Measurements from ENCODE around the gene TMEM236. TPM values are rescaled to one million over a fixed set of nuclear protein-coding genes. Genes with fewer than 3 reads are reported as not detected.

The TMEM236 gene
- total and polyA plus RNA-seq, 9 of the 15 experiments (the other 6 are each of a cell fraction or from before 2014, with no cell fraction given) = 0.04 to 0.13 (median 0.04) TPM; not detected in 4

DNA sequence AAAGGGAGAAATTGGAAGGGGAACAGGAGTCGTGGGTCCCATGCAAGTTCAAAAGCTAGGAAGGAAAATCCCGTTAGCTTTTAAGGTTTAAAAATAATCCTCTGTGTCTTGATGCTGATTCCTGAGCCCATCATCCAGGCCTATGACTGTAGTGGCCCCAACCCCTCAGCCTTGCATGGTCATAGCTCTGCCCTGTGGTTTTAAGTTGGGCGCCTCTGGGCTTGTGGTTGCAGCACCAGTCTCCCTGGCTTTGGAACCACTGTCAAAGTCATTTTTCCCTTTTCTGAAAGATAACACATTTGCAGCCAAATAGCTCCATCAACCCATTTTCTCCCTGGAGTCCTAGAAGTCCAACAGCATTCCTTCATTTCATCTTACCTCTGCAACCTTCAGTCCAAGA is 13.6 kb downstream of the TMEM236 start:
- ChIA-PET POLR2A (interaction anchor here (0.7 kb wide), 1 partner anchor 60 kb away, joined by 3 read pairs; no protein-coding TSS in a partner anchor), CTCF (ENCODE audit: low intra/inter-chr PET ratio) (no interaction called here)
- WGBS (ENCODE audit: insufficient coverage, low coverage, missing lambda C conversion rate) = 4% methylated on average over 2 of the region's 3 CpGs
- DNase-seq (ENCODE audit: extremely low read depth in 1 of 4, low spot score in 3 of 4) (no peak), ATAC-seq (no peak), FAIRE-seq (no peak)
- TF ChIP-seq MCM5 (IDR thresholded peaks at IDR 0.05; ENCODE audit: low read depth) = no peak
- TF ChIP-seq HSF4 (CRISPR knock-in tag; IDR thresholded peaks at IDR 0.05; ENCODE audit: borderline replicate concordance) = no peak
- Histone ChIP-seq H2AFZ (ENCODE audit: low read depth, low read length) (no peak overlapping the region), H3K9me3 (replicated peaks; ENCODE audit: control insufficient read depth, insufficient read depth, low read depth, low read length) (no peaks in the 10 kb centered on the region), H3K4me2 (ENCODE audit: insufficient read depth, low read length) (no peak overlapping the region), H3K9ac (ENCODE audit: insufficient read depth in 1 of 2, low read depth in 2 of 2, low read length in 2 of 2) (no peak overlapping the region), H3K36me3 (ENCODE audit: control insufficient read depth, insufficient read depth, low read length) (no peaks in the 10 kb centered on the region), H3K27ac (ENCODE audit: extremely low read depth, low read depth, low read length) (no peak overlapping the region), H3K4me1 (replicated peaks in 1 of 2; ENCODE audit: control insufficient read depth in 2 of 2, insufficient read depth in 2 of 2, low read length in 2 of 2) (no peaks in the 10 kb centered on the region), H3K79me2 (ENCODE audit: control insufficient read depth, insufficient read depth, low read length) (no peaks in the 10 kb centered on the region), H3K9me1 (ENCODE audit: control insufficient read depth, insufficient read depth, low read length) (no peaks in the 10 kb centered on the region), H3K4me3 (no peak overlapping the region), H4K20me1 (replicated peaks; ENCODE audit: control insufficient read depth, insufficient read depth, low read length) (no peaks in the 10 kb centered on the region), H3K27me3 (ENCODE audit: control insufficient read depth in 2 of 2, insufficient read depth in 2 of 2, low read length in 2 of 2) (peaks cover 5 to 8% of the 10 kb centered on the region in 2 experiments; a peak in 4 of 5 replicates)
- in situ Hi-C loops (cut with MboI) (no loop called here), intact Hi-C loops (cut with micrococcal nuclease) (no loop called here)
- no TSS peak for BruUV-seq (replicated peaks)

GRCh38 chr10:17766731-17767130 is 14.7 kb downstream of the TMEM236 start:
- Histone ChIP-seq H3K27me3 (ENCODE audit: control insufficient read depth in 2 of 2, insufficient read depth in 2 of 2, low read length in 2 of 2) (peaks cover 5 to 8% of the 10 kb centered on the region in 2 experiments; a peak in 4 of 5 replicates), H3K4me1 (replicated peaks in 1 of 2; ENCODE audit: control insufficient read depth in 2 of 2, insufficient read depth in 2 of 2, low read length in 2 of 2) (no peaks in the 10 kb centered on the region), H3K36me3 (ENCODE audit: control insufficient read depth, insufficient read depth, low read length) (no peaks in the 10 kb centered on the region), H3K4me2 (ENCODE audit: insufficient read depth, low read length) (no peak overlapping the region), H3K9ac (ENCODE audit: insufficient read depth in 1 of 2, low read depth in 2 of 2, low read length in 2 of 2) (no peak overlapping the region), H2AFZ (ENCODE audit: low read depth, low read length) (no peak overlapping the region), H3K27ac (ENCODE audit: extremely low read depth, low read depth, low read length) (no peak overlapping the region), H3K9me1 (ENCODE audit: control insufficient read depth, insufficient read depth, low read length) (no peaks in the 10 kb centered on the region), H3K4me3 (no peak overlapping the region), H4K20me1 (replicated peaks; ENCODE audit: control insufficient read depth, insufficient read depth, low read length) (no peaks in the 10 kb centered on the region), H3K79me2 (ENCODE audit: control insufficient read depth, insufficient read depth, low read length) (no peaks in the 10 kb centered on the region), H3K9me3 (replicated peaks; ENCODE audit: control insufficient read depth, insufficient read depth, low read depth, low read length) (no peaks in the 10 kb centered on the region)
- FAIRE-seq (no peak), ATAC-seq (no peak), DNase-seq (ENCODE audit: extremely low read depth in 1 of 4, low spot score in 3 of 4) (no peak)
- intact Hi-C loops (cut with micrococcal nuclease) = no loop called here
- WGBS (ENCODE audit: insufficient coverage, low coverage, missing lambda C conversion rate) = 7% methylated on average over 1 of the region's 1 CpG
- BruUV-seq (replicated peaks) = no TSS peak
- ChIA-PET POLR2A (interaction anchor here (0.6 kb wide), 1 partner anchor 622 kb away, joined by 3 read pairs; no protein-coding TSS in a partner anchor), CTCF (ENCODE audit: low intra/inter-chr PET ratio) (no interaction called here)
- in situ Hi-C loops (cut with MboI) = no loop called here
- no peak for TF ChIP-seq TEAD2 (tag; IDR thresholded peaks at IDR 0.05)
- TF ChIP-seq ARID1B (IDR thresholded peaks at IDR 0.05) = no peak
- no peak for TF ChIP-seq ZNF124 (CRISPR knock-in tag; IDR thresholded peaks at IDR 0.05)
- TF ChIP-seq BCL6 (CRISPR knock-in tag; IDR thresholded peaks at IDR 0.05) = no peak
- no peak for TF ChIP-seq CBX3 (IDR thresholded peaks at IDR 0.05; ENCODE audit: borderline replicate concordance in 1 of 2, low read length in 2 of 2)
- TF ChIP-seq ZNF274 (IDR thresholded peaks at IDR 0.05; ENCODE audit: borderline replicate concordance, low read depth, low read length) = no peak
- TF ChIP-seq TFE3 (CRISPR knock-in tag; IDR thresholded peaks at IDR 0.05) = no peak
- TF ChIP-seq FOSL1 (tag; conservative IDR thresholded peaks at IDR 0.05) = no peak
- TF ChIP-seq SUPT5H (IDR thresholded peaks at IDR 0.05) = no peak
- TF ChIP-seq TCFL5 (CRISPR knock-in tag; conservative IDR thresholded peaks at IDR 0.05) = no peak
- TF ChIP-seq, protein P1, sequence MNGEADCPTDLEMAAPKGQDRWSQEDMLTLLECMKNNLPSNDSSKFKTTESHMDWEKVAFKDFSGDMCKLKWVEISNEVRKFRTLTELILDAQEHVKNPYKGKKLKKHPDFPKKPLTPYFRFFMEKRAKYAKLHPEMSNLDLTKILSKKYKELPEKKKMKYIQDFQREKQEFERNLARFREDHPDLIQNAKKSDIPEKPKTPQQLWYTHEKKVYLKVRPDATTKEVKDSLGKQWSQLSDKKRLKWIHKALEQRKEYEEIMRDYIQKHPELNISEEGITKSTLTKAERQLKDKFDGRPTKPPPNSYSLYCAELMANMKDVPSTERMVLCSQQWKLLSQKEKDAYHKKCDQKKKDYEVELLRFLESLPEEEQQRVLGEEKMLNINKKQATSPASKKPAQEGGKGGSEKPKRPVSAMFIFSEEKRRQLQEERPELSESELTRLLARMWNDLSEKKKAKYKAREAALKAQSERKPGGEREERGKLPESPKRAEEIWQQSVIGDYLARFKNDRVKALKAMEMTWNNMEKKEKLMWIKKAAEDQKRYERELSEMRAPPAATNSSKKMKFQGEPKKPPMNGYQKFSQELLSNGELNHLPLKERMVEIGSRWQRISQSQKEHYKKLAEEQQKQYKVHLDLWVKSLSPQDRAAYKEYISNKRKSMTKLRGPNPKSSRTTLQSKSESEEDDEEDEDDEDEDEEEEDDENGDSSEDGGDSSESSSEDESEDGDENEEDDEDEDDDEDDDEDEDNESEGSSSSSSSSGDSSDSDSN (IDR thresholded peaks at IDR 0.05; ENCODE audit: borderline replicate concordance in 1 of 2, low read depth in 2 of 2, low read length in 2 of 2) = no peak
